Breast epithelium (tissue), 3 donors: ENCODE results near the gene SYNJ1.

Experiments
- POLR2A ChIP-seq: fragments of 450-650 bp; IDR thresholded peaks from one replicate; pipeline ENCODE4 v1.6.1; 2016; ENCODE audit warnings: antibody characterized with exemption, mild to moderate bottlenecking, moderate library complexity
- POLR2AphosphoS5 ChIP-seq, 3 donors: sonication (generic); formaldehyde crosslinking; IDR thresholded peaks; one replicate each; pipeline ENCODE4 v1.6.1; 2017; ENCODE audit warnings: antibody characterized with exemption in 3 of 3
- TF ChIP-seq, protein P1 (sequence below), 3 donors: fragments of 450-650 bp; IDR thresholded peaks; one replicate each; pipeline ENCODE4 v1.5.1; 2016 to 2017; ENCODE audit warnings: antibody characterized with exemption in 3 of 3, mild to moderate bottlenecking in 3 of 3, moderate library complexity in 3 of 3

DNA sequence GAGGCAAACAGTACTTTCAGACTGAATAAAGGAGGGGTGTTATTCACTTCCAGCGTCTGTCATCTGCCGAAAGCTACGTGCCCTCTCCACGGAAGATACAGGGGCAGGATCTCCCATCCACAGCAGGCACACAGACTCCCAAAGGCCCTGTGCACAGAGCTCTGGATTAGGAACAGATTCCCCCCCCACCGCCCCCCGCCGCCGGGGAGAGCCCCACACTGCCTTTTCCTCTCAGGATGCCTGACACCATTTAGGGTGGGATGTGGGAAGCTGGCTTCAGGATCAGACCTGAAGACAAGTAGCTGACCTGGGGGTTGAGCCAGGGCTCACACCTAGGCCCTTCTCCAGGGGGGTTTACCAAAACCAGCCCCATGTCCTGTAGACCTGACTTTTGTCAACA, 134.1 kb downstream of the SYNJ1 start:
- TF ChIP-seq, protein P1, sequence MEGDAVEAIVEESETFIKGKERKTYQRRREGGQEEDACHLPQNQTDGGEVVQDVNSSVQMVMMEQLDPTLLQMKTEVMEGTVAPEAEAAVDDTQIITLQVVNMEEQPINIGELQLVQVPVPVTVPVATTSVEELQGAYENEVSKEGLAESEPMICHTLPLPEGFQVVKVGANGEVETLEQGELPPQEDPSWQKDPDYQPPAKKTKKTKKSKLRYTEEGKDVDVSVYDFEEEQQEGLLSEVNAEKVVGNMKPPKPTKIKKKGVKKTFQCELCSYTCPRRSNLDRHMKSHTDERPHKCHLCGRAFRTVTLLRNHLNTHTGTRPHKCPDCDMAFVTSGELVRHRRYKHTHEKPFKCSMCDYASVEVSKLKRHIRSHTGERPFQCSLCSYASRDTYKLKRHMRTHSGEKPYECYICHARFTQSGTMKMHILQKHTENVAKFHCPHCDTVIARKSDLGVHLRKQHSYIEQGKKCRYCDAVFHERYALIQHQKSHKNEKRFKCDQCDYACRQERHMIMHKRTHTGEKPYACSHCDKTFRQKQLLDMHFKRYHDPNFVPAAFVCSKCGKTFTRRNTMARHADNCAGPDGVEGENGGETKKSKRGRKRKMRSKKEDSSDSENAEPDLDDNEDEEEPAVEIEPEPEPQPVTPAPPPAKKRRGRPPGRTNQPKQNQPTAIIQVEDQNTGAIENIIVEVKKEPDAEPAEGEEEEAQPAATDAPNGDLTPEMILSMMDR (IDR thresholded peaks at IDR 0.05): no peak
- no peak for TF ChIP-seq POLR2A
- TF ChIP-seq POLR2AphosphoS5 (IDR thresholded peaks at IDR 0.05): no peak
